ENCODE measurements around the gene ERGIC1.
"Not testable (repeated sequence)": the region's sequence is repeated elsewhere in the genome, so short reads cannot be mapped to it uniquely, and the experiment has no call there.

The ERGIC1 gene, protein sequence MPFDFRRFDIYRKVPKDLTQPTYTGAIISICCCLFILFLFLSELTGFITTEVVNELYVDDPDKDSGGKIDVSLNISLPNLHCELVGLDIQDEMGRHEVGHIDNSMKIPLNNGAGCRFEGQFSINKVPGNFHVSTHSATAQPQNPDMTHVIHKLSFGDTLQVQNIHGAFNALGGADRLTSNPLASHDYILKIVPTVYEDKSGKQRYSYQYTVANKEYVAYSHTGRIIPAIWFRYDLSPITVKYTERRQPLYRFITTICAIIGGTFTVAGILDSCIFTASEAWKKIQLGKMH

DNA sequence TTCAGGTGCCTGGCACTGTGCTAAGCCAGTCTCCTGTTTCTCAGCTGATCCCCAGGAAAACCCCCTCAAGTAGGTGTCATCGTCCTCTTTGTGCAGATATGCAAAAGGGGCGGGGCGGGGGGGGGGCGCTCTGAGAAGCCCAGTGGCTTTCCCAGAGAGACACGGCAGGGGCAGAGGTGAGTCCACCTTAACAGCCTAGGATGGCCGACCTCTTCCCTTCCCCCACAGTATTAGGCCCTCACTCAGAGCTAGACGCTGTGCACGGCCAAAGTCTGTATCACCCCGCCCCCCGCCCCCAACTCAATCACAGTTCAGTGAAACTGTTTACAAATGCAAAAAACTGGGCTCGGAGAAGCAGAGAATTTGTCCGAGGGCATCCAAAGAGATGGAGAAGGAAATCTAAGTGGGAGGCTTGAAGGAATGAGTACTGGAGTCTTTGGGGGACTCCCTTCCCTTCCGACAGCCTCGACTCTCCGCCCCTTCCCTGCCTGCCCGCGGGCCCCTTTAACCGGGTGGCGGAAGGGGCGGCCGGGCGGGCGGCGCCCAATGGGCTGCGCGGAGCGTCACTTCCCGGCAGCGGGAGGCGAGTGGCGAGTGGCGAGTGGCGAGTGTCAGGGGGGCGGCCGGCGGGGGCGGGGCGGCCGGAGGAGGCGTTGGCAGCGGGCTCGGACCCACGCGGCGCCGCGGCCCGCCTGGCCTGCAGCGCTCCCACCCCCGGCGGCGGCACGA is at the start of gene ERGIC1:
Gene ERGIC1 (plus strand): TSS at position 566 of the 729 bp plus-strand sequence. CDS start 163 bp downstream, at position 729.
- TF ChIP-seq, protein P1, sequence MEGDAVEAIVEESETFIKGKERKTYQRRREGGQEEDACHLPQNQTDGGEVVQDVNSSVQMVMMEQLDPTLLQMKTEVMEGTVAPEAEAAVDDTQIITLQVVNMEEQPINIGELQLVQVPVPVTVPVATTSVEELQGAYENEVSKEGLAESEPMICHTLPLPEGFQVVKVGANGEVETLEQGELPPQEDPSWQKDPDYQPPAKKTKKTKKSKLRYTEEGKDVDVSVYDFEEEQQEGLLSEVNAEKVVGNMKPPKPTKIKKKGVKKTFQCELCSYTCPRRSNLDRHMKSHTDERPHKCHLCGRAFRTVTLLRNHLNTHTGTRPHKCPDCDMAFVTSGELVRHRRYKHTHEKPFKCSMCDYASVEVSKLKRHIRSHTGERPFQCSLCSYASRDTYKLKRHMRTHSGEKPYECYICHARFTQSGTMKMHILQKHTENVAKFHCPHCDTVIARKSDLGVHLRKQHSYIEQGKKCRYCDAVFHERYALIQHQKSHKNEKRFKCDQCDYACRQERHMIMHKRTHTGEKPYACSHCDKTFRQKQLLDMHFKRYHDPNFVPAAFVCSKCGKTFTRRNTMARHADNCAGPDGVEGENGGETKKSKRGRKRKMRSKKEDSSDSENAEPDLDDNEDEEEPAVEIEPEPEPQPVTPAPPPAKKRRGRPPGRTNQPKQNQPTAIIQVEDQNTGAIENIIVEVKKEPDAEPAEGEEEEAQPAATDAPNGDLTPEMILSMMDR (conservative IDR thresholded peaks at IDR 0.05; ENCODE audit: low read depth, low read length), result no peak
- DNase-seq (ENCODE audit: low read depth), result peak; percentile 83
- peak within 1 kb of the TSS; percentile 64 for H3K4me3 ChIP-seq (ENCODE audit: low read depth, low read length)

DNA sequence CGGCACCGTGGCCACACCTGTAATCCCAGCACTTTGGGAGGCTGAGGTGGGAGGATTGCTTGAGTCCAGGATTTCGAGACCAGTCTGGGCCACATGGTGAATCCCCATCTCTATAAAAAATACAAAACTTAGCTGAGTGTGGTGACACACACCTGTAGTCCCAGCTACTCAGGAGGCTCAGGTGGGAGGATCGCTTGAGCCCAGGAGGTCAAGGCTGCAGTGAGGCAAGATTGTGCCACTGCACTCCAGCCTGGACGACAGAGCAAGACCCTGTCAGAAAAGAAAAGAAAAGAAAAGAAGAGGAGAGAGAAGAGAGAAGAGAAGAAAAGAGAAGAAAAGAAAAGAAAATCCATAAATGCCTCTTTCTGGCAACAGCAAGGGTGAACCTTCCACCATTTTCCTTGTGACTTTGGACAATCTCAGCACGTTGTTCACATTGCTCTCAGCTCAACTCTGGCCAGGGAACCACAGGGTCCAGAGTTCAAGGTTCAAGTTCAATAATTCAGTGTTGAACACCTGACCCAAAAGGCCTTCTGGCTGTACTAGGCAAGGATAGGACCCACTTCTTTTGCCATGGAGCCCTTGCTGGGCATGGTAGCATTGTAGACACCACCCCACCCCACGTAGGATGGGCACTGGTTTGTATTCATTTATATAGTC is 48.5 kb upstream of the ERGIC1 start:
- TF ChIP-seq, protein P1 (conservative IDR thresholded peaks at IDR 0.05; ENCODE audit: low read depth, low read length), result no peak
- no peak overlapping the region for H3K4me3 ChIP-seq (ENCODE audit: low read depth, low read length)
- no peak for DNase-seq (ENCODE audit: low read depth)

DNA sequence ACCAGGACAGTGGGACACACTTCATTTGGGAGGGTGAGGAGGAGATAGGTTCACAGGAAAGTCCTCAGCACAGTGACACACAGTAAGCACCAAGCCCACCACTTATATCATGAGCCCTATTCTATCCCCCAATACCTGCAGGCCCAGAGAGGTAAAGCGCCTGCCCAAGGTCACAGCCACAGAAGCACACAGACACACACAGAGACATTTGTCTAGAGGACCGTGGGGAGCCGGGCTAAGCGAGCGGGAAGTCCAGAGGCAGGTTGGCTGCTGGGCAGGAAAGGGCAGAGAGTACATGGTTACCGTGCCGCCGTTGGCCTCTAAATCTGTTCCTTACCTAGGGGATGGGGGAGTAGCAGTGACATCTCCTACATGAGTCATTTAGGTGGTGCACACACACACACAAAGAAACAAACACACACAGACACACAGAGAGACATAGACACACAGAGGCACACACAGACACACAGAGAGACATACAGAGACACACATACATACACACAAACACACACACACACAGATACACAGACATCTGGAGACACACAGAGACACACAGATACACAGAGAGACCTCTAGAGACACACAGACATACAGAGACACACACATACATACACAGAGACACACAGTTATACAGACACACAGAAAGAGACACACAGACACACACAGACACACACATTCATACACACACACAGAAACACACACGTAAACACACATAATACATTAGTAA is 47.2 kb upstream of the ERGIC1 start:
- no peak overlapping the region for H3K4me3 ChIP-seq (ENCODE audit: low read depth, low read length)
- no peak for DNase-seq (ENCODE audit: low read depth)
- TF ChIP-seq, protein P1 (conservative IDR thresholded peaks at IDR 0.05; ENCODE audit: low read depth, low read length), result no peak

DNA sequence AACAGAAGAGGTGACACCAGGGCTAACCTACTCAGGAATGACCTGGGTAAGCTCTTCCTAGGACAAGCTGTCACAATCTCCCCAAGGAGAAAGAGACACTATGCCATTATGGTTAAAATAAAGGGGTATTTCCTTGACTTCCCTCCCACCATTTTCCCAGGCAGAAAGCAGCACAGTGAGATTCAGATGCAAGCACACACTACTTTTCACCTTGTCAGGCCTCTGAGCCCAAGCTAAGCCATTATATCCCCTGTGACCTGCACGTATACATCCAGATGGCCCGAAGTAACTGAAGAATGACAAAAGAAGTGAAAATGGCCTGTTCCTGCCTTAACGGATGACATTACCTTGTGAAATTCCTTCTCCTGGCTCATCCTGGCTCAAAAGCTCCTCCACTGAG is 46.5 kb upstream of the ERGIC1 start:
- DNase-seq (ENCODE audit: low read depth); H3K4me3 ChIP-seq (ENCODE audit: low read depth, low read length): not testable (repeated sequence)

DNA sequence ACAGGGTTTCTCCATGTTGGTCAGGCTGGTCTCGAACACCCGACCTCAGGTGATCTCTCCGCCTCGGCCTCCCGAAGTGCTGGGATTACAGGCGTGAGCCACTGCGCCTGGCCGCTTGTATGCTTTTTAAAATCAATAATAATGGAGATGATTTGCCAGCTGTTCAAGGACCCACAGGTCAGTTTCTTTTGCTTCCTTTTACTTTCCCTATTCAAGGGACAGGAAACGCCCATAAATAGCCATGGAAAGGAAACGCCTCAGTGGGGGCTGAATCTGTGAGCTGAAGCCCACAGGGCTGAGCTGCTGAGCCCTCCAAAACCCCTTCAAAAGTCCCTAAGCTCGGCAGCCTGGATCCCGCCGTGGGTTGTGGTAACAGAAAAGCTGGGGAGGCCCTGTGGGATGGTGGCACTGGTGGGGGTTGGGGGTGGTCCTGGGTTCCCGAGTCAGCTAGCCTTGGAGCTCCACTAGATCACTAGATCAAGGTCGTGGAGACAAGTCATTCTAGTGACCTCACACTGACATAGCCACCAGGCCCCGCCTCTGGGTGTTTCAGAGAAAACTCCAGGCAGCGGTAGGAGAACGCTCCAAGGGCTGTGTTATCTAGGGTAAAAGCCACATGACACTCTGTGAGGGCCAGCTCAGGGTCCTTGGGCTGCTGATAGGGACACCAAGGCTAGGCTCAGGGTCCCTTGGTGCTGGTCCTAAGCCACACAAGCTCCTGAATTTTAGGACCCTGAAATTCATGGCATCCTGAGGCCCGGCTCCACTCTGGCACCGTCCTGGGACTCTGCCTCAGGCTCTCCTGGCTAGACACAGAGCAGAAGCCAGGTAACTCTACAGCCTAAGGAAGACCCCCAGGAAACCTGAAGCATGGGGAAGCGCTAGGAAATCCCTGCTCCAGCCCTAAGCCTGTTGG is 45.0 kb upstream of the ERGIC1 start:
- TF ChIP-seq, protein P1 (conservative IDR thresholded peaks at IDR 0.05; ENCODE audit: low read depth, low read length), result no peak
- no peak overlapping the region for H3K4me3 ChIP-seq (ENCODE audit: low read depth, low read length)
- DNase-seq (ENCODE audit: low read depth), result no peak

DNA sequence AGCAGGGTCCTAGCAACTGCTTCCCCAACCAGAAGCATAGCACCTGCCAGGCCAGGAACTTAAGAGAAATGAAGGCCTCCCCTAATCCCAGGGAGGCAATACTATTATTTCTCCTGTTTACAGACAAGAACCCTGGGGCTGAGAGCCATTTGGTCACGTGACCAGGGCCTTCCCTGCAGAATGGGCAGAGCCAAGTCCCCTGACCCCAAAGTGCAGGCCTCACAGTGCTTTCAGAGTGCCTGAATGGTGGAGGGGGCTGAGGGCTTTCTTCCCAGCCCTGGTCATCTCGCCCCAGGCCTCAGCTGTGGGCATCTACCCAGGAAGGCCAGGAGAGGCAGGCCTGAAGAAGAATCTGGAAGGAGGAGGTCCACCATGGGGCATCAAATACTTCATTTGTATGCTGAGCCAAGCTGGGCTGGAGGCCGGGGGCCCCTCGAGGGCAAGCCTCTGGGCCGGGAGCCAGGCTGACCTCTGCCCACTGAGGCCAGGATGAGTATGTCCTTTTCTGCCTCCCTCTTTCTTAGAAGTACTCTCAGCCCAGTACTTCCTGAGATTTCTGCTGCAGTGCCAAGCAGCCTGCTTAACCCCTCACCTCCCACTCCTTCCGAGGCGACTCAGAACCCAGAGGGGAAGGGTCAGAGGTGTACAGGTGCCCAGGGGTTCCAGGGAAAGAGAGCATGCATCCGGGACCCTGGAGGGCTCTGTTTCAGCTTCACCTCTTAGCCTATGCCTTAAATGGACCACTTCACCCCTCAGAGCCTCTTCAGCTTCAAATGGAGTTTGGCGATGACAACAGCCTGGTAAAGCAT is 44.2 kb upstream of the ERGIC1 start:
- DNase-seq (ENCODE audit: low read depth), result no peak
- no peak overlapping the region for H3K4me3 ChIP-seq (ENCODE audit: low read depth, low read length)
- TF ChIP-seq, protein P1 (conservative IDR thresholded peaks at IDR 0.05; ENCODE audit: low read depth, low read length), result no peak

Data from choroid plexus epithelial cell (primary cell).